ENCODE data around the gene IKZF3.

GRCh38 chr17:39904990-39905288 is 40.8 kb upstream of the IKZF3 start:
- TF ChIP-seq, protein P1, sequence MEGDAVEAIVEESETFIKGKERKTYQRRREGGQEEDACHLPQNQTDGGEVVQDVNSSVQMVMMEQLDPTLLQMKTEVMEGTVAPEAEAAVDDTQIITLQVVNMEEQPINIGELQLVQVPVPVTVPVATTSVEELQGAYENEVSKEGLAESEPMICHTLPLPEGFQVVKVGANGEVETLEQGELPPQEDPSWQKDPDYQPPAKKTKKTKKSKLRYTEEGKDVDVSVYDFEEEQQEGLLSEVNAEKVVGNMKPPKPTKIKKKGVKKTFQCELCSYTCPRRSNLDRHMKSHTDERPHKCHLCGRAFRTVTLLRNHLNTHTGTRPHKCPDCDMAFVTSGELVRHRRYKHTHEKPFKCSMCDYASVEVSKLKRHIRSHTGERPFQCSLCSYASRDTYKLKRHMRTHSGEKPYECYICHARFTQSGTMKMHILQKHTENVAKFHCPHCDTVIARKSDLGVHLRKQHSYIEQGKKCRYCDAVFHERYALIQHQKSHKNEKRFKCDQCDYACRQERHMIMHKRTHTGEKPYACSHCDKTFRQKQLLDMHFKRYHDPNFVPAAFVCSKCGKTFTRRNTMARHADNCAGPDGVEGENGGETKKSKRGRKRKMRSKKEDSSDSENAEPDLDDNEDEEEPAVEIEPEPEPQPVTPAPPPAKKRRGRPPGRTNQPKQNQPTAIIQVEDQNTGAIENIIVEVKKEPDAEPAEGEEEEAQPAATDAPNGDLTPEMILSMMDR (IDR thresholded peaks at IDR 0.05): no peak
- TF ChIP-seq TAF1 (IDR thresholded peaks at IDR 0.05; ENCODE audit: borderline replicate concordance, low read depth, low read length) (no peak), EZH2phosphoT487 (IDR thresholded peaks at IDR 0.05; ENCODE audit: borderline replicate concordance, low read depth) (no peak), CHD2 (IDR thresholded peaks at IDR 0.05; ENCODE audit: low read length, partially characterized antibody) (no peak), EP300 (IDR thresholded peaks at IDR 0.05; ENCODE audit: borderline replicate concordance in 1 of 2, low read depth in 1 of 2, low read length in 1 of 2) (no peak), RCOR1 (IDR thresholded peaks at IDR 0.05; ENCODE audit: low read length) (no peak), MXI1 (IDR thresholded peaks at IDR 0.05; ENCODE audit: low read depth, low read length) (no peak), SIN3A (IDR thresholded peaks at IDR 0.05; ENCODE audit: borderline replicate concordance, low read depth, low read length) (no peak)
- TF ChIP-seq, protein P2, sequence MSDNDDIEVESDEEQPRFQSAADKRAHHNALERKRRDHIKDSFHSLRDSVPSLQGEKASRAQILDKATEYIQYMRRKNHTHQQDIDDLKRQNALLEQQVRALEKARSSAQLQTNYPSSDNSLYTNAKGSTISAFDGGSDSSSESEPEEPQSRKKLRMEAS (IDR thresholded peaks at IDR 0.05; ENCODE audit: low read depth): no peak

Measured in SK-N-SH (cell line).